ENCODE results near the gene ADGRD2.

ADGRD2 gene

DNA sequence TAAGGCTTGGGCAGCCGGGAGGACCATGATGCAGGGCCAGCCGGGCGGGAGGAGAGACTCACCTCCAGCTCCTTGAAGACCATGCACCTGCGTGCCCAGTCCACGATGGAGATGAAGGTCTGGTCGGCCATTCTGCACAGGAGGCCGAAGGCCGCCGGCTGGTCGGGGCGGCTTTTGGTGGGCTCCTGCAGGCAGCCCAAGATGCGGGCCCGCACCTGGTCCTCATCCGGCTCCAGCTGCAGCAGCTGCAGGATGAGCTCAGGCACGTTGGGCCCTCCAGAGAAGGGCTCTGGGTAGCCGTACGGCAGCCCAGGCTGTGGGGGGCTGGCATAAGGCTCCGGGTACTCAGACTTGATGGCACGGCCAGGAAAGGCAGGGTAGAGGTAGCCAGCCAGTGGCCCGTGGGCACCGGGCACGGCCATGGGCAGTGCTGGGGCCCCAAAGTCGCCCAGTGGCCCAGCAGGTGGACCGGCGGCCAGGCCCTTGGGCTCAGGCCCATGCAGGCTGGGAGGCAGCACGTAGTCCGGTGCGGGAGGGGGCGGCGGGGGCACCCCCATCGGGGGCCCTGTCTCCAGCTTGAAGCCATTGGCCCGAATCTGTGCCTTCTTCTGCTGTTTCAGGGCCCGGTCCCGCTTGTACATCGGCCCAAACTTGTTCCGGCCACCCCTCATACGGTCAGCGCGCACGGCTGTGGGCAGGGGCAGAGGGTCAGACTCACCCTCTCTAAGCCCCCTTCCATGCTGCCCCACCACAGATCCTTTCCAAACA, 50.0 kb downstream of the ADGRD2 start:
- DNase-seq: no peak

DNA sequence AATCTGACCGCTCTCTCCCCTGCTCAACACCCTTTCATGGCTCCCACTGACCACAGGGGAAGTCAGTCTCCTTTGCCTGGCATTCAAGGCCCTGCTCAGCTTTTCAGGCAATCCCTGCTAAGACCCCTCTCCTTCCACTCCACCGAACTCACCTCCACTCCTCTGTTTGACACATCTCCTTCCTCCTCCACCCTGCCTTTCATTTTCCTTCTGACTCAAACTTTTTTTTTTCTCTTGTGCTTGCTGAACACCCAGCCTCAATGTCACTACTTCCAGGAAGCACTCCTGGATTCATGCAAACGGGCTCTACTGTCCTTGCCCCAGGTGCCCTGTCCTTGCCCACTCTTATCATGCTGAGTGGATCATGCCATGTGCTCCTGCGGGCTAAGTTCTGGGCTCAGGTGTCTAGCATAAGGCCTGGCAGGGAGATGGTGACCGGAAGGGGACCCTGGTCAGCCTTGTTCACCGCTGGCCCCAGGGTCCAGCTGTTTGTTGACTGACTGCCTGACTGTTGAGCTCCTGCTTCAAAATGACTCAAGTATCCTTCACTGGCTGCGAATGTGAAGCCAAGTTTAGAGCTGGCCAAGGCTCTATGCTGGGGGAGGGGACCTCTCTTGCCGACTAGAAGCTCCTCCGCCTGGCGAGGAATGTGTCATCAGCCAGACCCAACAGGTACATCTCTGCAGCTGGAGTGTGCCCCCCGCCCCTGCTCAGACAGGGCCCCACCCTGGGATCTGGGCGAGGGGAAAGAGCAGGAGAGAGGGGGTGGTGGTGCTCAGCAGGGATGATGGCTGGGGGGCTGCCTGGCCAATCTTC, 50.8 kb downstream of the ADGRD2 start:
- DNase-seq: no peak

DNA sequence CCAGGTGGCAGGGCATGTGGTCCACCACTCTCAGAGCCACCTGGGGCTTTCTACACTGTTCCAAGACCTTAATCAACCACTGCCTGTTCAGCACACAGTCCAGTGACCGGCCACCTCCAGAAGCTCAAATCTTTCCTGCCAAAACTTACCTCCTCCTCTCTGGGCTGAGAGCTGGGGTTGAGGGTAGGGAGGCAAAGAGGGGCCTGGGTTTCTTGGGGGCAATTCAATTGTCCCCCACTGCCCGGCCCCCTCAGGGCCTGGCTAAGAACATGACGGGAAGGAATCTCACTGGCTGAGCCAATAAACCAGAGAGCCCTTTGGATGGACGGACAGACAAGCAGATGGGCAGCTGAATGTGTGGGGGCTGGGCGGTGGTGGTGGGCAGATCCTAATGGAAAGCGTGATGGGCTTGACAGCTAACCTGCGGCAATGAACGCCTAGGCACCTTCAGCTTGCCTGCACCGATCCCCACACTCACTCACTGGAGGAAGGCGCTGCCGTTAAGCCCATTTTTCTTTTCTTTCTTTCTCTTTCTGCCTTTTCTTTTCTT, 51.6 kb downstream of the ADGRD2 start:
- DNase-seq: no peak

DNA sequence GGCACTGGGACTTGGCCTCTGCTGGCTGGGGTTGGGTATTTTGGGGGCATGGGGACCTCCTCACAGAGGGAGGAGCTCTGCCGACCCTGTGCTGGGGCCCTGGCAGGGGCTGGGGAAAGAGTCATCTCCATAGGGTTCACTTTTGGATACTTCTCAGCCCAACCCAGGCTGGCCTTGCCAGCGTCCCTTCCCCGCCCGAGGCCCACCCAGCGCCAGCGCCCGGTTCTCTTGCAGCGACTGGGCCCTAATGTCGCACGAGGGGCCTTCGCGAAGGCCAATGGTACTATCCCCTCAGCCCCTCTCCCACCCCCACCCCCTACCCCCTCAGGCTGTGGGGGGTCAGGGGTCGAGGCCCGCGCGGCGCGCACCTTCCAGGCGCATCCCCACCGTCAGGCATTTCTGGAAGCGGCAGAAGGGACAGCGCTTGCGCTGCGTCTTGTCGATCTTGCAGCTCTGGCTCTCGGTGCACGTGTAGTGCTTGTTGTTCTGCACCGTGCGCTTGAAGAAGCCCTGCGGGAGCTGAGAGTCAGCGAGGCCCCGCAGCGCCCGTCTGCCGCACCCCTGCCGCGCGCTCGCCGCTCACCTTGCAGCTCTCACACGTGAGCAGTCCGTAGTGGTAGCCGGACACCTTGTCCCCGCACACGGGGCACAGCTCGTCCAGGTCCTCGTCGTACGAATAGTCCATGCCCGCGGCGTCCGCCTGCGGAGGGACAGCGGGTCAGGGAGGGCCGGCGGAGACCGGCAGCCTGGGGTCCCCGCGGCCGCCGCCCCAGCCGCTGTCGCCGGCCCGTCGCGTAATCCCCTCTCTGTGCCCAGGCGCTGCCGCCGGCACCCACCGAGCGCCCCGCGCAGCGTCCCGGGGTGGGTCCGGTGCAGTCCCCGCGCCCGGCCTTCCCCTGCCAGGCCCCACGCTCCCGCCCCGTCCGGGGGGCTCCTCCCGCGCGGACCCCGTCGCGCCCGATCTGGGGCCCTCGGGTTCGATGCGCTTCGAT, 52.8 kb downstream of the ADGRD2 start:
- DNase-seq: no peak

DNA sequence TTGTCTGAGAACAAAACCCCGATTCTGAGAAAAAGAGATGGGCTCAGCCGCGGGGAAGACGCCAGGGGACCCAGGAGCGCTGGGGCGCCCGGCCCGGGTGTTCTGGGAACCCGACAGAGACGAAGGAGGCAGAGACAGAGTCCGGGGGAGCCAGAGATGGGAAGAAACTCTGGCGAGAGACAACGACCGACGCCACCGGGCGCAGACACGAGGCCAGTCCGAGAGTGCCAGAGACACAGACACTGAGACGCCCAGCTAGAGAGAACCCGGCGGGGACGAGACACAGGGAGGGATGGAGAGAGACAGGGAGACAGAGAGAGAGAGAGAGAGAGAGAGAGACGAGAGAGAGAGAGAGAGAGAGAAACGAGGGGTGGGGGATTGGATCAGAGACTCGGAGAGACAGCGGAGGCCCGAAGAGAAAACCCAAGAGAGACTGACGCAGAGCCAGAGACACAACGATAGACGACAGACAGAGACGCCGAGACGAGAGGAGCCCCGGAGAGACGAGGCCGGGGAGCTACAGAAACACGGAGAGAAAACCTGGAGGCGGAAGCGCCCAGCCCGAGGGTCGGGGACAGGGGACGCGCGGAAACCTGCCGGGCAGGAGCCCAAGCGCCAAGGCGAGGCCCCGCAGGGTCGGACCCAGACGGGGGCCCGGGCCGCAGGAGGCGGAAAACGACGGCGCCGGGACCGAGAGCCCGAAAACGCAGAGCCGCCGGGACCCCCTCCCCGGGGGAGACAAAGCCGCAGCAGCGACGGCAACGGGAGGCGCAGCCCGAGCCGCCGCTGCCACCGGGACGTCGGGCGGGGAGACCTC, 53.7 kb downstream of the ADGRD2 start:
- DNase-seq: no peak

DNA sequence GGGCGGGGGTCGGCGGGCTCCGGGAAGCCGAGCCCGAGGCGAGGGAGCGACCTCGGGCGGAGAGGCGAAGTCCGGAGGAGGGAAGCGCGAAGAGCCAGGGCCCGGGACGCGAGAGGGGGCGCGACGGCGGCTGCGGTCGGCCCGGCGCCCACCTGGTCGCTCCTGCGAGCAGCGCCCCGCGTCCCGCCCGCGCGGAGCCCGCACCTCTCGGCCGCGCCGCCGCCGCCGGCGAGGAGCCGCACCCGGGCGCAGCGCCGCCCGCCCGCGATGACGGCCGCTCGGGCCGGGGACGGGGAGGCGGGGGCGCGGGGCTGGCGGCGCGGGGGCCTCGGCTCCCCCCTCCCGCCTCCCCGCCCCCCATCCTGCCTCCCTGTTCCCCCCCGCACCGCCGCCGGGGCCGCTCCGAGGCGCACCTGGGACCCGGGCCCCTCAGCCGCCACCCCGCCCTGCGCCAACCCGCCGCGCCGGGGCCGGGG, 54.3 kb downstream of the ADGRD2 start:
- no peak for DNase-seq

DNA sequence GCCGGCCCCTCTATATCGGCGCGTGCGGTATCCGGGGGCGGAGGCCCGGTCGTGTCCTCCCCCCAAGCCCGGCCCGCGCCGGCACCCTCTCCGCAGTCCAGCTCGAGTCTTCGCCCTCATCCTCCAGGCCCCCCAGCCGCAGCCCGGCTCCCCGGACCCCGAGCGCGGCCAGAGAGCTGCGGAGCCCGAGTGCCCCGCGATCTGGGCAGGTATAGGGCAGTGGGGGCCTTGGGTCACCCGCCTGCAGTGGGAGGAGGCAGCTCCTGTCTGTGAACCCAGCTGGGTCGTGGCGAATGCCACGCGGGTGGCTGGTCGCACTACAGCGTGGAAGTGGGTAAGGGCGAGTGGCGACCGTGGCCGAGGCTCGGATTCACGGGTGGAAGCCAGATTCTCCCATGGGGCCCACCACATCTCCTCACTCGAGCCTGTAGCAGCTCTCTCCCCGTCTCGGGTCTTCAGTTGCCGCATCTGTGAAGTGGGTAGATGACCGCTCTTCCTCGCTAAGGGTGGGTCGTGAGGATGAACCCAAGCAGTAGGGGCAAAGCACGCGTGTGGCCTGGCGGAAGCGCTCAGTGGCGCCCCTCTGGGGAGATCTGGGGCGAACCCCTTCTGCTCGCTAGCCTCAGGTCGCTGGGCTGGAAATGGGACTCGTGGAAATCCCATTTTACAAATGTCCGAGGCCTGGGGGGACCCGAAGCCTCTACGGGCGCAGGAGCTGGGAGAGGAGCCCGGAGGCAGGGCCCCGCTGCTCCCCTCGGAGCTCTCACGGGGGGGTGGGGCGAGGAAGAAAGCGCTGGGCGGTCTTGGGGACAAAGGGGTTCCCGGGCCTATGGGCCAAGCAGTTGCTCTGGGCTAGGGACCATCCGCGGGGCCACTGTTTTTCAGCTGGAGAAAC, 55.0 kb downstream of the ADGRD2 start:
- DNase-seq: no peak

DNA sequence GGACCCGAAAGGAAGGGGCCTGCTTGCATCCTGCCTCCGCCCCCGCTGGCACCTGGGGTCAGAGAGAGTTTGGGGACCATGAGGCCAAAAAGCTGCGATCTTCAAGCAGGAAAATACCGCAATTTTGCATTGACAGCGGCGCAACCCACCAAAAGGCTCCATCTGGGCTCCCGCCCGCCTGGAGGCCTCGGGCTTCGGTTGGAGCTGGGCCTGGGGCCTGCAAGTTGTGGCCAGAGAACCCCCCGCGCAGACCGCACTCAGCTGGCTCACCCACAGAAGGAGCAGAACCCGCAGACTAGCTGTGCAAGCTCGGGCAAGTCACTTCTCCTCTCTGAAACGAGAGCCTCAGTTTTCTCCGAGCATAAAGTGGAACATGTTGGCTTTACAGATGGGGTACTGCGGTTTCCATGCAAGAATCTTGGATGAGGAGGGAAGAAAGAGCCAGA, 55.7 kb downstream of the ADGRD2 start:
- no peak for DNase-seq

DNA sequence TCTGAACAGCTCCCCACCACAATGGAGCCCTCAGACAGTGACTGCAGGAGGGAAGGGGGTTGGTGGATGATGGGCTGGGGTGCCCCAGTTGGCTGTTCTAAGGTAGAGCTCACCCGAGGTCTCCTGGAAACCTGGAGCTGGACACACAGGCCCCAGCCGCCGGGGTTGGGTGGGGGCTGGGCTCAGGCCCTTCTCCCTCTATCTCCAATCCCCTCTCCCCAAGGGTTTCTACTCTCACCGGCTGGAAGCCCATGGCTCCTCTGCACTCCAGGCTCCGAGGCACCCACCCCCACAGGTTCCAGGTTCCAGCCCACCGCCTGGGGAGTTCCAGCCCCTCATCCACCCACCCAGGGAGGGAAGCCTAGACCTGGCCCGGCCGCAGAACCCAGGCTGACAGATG, 56.2 kb downstream of the ADGRD2 start:
- DNase-seq: no peak

DNA sequence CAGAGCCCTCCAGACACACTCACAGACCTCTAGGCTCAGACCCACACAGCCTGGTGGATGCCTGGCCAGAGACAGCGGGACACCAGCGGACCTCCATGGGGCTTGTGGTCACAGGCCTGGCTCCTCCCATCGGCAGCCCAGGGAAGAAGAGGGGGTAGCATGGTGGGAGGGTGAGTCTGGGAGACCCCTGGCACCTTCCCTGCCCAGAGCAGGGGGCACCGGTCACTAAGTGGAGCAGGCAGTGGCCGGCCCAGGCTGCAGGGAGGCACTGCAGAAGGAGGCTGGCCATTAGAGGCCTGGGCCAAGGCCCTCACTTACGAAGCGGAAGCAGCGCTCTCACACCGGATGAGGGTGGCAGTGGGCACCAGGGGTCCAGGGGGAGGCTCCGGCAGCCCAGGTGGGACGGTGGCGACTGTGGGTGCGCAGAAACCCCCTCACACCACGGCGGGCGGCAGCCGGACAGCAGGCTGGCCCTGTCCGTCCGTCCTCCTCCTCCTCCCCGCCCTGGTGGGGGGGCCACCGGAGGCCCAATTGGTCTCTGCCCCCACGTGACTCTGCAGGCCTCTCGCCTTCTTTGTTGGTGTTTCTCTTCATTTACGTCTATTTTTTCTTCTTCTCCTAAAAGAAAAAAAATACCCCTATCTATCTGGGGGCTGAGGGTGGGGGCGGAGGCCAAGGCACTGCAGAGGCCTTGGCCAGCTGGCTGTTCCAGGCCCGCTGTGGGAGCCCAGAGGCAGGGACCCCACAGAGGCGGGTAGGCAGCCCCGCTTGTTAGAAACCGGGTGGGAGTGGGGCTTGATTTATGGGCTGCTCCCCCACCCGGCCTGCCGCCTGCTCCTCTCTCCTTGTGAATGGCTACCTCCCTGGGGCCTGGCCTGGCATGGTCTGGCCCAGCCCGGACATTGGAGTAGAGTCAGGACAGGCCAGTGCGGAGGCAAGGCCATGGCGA, 57.0 kb downstream of the ADGRD2 start, which contains the start of gene NR5A1:
NR5A1 (minus strand) TSS at position 469 of the 949 bp plus-strand sequence. CDS start 4,004 bp downstream, outside the sequence.
- DNase-seq: no peak

DNA sequence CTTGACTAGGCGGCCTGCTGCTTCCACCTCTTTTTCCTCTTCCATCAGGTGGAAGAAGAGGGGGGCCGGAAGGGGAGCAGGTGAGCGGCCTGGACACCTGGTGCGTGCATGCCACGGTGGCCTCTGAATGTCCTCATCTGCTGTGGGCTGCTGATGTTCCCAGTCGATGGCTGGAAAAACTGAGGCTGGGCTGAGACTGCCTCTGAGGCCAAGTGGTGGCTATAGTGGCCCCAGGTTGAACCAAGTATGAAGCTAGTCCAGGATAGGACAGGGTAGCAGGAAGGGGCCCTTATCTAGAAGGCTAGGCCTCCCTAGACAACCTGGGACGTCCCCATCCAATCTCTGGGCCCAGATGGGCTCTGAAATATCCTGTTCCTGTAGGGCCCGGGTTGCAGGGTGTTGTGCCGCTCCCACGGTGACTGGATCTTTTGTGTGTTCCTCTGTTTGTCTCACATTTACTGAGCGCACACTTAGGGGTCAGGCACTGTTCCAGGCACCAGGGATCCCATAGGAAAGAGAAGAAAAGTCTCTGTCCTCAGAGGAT, 57.7 kb downstream of the ADGRD2 start:
- no peak for DNase-seq

DNA sequence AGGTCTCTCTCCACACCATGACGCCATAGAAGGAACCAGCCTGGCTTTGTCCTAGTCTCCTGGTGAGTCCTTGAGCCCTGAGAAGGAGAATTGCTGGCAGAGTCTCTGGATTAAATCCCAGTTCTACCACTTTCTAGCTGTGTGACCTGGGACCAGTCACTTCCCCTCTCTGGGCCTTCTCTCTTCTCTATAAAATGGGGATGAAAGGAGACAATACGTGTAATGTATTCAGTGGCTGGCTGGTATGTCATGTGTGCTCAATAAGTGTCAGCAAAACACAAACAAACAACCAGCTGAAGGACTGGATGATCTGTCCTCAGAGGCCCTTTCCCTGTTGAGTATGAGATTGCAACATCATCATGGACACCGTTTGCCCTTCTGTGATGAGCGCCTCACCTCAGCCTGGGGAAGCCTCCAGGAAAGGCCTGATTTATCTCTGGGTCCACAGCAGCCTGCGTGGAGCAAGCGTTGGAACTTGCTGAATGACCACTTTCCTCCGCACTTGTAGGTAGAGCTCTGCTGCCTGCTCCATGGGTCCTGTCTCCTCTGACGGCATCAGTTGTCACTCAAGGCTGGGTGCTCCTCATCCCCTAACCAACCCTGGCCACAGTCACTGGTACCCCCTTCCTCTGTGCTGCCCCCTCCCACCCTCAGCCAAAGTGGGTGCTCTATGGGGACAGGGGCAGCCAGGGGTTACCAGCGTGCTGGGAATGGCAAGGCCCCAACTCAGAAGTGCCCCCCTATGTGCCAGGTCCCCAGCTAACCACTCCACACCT, 60.6 kb downstream of the ADGRD2 start:
- DNase-seq: no peak

DNA sequence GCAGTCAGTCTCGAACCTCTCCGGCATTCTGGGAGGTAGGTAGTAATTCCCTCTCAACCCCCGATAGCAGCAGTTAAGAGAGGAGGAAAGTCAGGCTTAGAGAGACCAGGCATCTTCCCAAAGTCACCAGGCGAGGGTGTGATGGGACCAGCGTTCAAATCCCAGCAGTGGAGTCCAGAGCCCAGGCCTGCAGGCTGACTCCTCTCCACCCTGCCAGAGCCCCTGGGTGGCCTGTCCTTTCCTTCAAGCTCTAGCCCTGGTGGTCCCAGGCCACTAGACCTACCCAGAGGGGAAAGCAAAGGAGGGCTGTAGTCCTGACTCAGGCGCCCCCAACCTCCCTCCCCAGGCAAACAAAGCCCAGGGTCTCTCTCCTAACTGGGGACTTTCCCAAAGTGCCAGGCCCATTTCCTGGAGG, 61.2 kb downstream of the ADGRD2 start:
- DNase-seq: no peak

DNA sequence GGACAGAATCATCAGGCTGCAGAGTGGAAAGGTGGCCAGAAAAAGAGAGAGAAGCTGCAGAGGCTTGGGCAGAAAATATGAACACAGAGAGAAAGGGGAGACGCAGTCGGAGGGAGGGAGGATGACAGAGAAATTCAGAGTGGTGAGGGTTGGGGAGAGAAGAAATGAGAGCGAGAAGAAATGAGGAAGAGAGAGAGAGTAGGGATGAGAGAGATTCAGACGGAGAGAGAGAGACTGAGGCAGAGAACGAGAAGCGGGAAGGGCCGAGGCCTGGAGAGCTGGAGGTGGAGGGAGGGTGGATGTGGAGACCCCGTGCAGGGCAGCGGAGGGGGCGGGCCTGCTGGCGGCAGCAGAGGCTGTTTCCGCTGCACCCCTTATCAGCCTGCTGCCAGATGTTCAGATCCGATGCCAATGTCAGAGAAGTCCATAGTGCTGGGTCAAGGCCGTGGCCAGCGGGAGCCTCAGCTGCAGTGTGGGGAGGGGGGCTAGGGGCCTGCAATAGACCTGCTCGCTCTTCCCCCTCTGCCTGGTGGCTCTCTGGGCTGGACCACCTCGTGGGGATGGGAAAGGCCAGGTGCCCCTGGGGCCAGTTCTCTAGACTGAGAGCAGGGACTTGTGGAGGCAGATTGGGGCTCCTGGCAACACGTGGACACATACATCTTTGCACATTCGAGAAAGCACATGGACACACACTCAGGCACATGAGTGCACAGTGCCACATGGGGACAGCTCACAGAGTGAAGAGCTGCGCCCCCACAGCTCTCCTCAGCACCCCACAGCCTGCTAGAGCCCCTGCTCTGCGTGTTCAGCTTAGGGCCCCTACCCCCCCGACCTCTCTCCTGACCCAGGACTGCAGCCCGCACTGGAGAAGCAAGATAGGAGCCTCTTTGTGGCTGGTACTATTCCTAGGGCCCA, 61.9 kb downstream of the ADGRD2 start:
- no peak for DNase-seq

DNA sequence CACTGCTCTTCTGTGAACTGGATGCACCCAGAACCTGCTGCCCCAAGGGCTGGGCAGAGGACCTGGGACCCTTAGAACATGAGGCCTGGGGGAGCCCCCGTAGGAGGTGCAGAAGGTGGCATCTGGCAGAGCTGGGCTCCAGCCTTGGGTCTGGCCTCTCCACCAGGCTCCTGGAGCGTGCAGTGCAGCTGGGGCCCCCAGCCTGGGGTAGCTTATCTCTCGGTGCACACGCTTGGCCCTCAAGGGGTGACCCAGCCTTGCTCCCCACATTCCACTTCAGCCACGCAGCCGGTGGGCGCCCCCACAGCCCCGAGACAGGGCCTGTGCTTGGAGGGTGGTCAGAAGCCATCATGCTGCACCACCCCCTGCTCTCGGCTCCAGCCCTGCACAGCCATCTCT, 62.6 kb downstream of the ADGRD2 start:
- no peak for DNase-seq

DNA sequence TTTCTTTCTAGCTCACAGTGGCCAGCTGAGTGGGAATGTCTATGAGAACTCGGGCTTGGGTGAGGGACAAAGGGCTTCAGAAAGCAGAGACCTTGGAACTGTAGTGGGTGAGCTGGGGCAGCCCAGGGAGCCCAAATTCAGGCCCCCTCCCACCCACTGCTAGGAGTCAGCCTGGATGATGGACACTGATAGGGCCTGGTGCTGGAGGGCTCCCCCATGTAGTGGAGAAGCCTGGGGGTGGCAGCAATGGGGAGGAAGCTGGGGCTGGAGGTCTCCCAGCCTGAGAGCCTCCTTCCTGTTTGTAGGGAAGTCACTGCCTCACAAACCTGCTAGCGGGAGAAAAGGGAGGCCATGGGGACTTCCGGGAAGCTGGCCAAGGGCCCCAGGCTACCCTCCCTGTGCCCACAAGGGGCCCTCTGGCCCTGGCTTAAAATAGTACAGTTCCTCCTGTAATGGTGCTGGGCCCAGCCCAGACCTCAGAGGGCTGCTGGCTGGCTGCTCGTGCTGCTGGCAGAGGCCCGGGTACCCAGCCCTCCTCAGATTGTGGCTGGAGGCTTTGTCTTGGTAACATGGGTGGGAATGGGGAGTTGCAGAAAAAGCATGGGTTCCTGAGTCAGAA, 63.2 kb downstream of the ADGRD2 start:
- DNase-seq: no peak
